Measurements from ENCODE around the gene KLHL5. TPM values are rescaled to one million over a fixed set of nuclear protein-coding genes. Genes with fewer than 3 reads are reported as not detected.

Gene KLHL5
- total RNA-seq, 4 donors from 2014 or later, result 19.7 to 27.3 (median 24.7) TPM

DNA sequence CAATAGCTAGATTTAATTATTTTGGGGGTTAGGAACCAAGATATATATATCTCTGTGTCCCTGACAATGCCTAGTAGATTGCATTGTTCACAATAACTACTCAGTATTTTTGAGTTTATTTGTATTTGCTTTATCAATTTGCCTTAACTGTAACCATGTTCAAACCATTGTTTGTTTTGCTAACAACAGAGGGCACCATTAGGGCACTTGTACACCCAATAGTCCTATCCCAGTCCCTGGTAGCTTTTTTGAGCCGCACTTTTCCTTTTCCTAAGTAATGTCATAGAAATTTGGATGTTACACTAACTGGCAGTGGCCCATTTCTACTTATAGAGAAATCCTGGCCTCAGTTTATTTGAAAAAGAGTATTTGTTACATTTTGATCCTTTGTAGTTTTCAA lies 575 bp upstream of the KLHL5 start:
- no peak overlapping the region for H3K27ac ChIP-seq
- no peaks in the 10 kb centered on the region for H3K9me3 ChIP-seq
- no peak for DNase-seq
- WGBS, 2 donors, result 94 to 100% methylated on average over 1 of the region's 1 CpG
- no peaks in the 10 kb centered on the region for H3K36me3 ChIP-seq
- no peak for TF ChIP-seq POLR2A (IDR thresholded peaks at IDR 0.05)
- TF ChIP-seq, protein P1, sequence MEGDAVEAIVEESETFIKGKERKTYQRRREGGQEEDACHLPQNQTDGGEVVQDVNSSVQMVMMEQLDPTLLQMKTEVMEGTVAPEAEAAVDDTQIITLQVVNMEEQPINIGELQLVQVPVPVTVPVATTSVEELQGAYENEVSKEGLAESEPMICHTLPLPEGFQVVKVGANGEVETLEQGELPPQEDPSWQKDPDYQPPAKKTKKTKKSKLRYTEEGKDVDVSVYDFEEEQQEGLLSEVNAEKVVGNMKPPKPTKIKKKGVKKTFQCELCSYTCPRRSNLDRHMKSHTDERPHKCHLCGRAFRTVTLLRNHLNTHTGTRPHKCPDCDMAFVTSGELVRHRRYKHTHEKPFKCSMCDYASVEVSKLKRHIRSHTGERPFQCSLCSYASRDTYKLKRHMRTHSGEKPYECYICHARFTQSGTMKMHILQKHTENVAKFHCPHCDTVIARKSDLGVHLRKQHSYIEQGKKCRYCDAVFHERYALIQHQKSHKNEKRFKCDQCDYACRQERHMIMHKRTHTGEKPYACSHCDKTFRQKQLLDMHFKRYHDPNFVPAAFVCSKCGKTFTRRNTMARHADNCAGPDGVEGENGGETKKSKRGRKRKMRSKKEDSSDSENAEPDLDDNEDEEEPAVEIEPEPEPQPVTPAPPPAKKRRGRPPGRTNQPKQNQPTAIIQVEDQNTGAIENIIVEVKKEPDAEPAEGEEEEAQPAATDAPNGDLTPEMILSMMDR (IDR thresholded peaks at IDR 0.05), result no peak
- intact Hi-C loops (cut with DNase I), result no loop called here
- H3K27me3 ChIP-seq, result no peaks in the 10 kb centered on the region
- no peak overlapping the region for H3K4me3 ChIP-seq (replicated peaks in 1 of 3)
- no peaks in the 10 kb centered on the region for H3K4me1 ChIP-seq

DNA sequence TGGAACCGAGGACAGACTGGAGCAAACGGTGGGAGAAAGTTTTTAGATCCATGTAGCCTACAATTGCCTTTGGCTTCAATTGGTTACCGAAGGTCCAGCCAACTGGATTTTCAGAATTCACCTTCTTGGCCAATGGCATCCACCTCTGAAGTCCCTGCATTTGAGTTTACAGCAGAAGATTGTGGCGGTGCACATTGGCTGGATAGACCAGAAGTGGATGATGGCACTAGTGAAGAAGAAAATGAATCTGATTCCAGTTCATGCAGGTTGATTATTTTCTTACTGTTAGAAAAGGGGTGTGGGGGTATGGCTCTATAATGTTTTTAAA lies 702 bp downstream of the KLHL5 start:
- Histone ChIP-seq H3K27ac (no peak overlapping the region), H3K4me1 (no peaks in the 10 kb centered on the region), H3K36me3 (no peaks in the 10 kb centered on the region), H3K9me3 (no peaks in the 10 kb centered on the region), H3K27me3 (no peaks in the 10 kb centered on the region), H3K4me3 (replicated peaks in 1 of 3) (no peak overlapping the region)
- TF ChIP-seq, protein P1 (IDR thresholded peaks at IDR 0.05), result no peak
- TF ChIP-seq POLR2A (IDR thresholded peaks at IDR 0.05), result no peak
- DNase-seq, result no peak
- 75 to 78% methylated on average over 4 of the region's 4 CpGs for WGBS, 2 donors
- intact Hi-C loops (cut with DNase I), result no loop called here

GRCh38 chr4:39063430-39063829 lies 1.4 kb downstream of the KLHL5 start:
- no peaks in the 10 kb centered on the region for H3K27me3 ChIP-seq
- H3K4me3 ChIP-seq (replicated peaks in 1 of 3), result no peak overlapping the region
- DNase-seq, result no peak
- no peaks in the 10 kb centered on the region for H3K9me3 ChIP-seq
- intact Hi-C loops (cut with DNase I), result no loop called here
- no peaks in the 10 kb centered on the region for H3K4me1 ChIP-seq
- TF ChIP-seq, protein P1 (IDR thresholded peaks at IDR 0.05), result no peak
- no peak for TF ChIP-seq POLR2A (IDR thresholded peaks at IDR 0.05)
- no peaks in the 10 kb centered on the region for H3K36me3 ChIP-seq
- H3K27ac ChIP-seq, result no peak overlapping the region

DNA sequence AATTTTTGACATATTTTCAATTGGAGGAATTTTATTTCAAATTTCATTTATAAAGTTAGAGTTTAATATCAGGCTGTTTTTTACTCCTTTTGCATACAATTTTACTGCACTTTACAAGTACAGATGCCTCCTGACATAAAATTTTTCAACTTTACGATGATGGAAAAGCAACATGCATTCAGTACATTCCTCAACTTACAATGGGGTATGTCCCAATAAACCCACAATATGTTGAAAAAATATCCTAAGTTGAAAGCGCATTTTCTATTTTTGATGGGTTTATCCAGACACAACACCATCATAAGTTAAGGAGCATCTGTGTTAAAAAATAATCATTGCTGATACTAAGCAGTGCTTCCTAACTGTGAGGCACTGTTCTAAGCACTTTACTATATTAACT lies 4.3 kb downstream of the KLHL5 start:
- no peak for DNase-seq
- H3K27ac ChIP-seq, result no peak overlapping the region
- no peak overlapping the region for H3K4me3 ChIP-seq (replicated peaks in 1 of 3)
- no peaks in the 10 kb centered on the region for H3K27me3 ChIP-seq
- intact Hi-C loops (cut with DNase I), result no loop called here
- WGBS, 2 donors, result 95 to 96% methylated on average over 2 of the region's 2 CpGs
- no peaks in the 10 kb centered on the region for H3K9me3 ChIP-seq
- no peaks in the 10 kb centered on the region for H3K36me3 ChIP-seq
- no peaks in the 10 kb centered on the region for H3K4me1 ChIP-seq
- no peak for TF ChIP-seq POLR2A (IDR thresholded peaks at IDR 0.05)
- TF ChIP-seq, protein P1 (IDR thresholded peaks at IDR 0.05), result no peak

DNA sequence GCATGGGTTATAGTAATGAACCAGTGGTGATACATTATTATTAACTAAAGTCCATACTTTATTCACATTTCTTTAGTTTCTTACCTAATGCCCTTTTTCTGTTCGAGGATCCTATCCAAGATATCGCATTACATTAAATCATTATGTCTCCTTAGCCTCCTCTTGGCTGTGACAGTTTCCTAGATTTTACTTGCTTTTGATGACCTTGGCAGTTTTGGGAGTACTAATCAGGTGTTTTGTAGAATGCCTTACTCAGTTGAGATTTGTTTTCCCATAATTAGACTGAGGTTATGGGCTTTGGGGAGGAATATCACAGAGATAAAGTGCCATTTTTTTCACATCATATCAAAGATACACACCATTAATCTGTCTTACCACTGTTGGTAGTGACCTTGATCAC lies 5.0 kb downstream of the KLHL5 start:
- no peak for DNase-seq
- H3K9me3 ChIP-seq, result no peaks in the 10 kb centered on the region
- 93 to 97% methylated on average over 2 of the region's 2 CpGs for WGBS, 2 donors
- intact Hi-C loops (cut with DNase I), result no loop called here
- no peaks in the 10 kb centered on the region for H3K4me1 ChIP-seq
- no peak overlapping the region for H3K4me3 ChIP-seq (replicated peaks in 1 of 3)
- TF ChIP-seq POLR2A (IDR thresholded peaks at IDR 0.05), result no peak
- TF ChIP-seq, protein P1 (IDR thresholded peaks at IDR 0.05), result no peak
- H3K27ac ChIP-seq, result no peak overlapping the region
- H3K27me3 ChIP-seq, result no peaks in the 10 kb centered on the region
- no peaks in the 10 kb centered on the region for H3K36me3 ChIP-seq
